Pons (tissue), 1 donor: ENCODE measurements around the gene YBEY.

ENCODE experiments used
- DNase-seq: peaks from one replicate; pipeline ENCODE4 v3.0.0-alpha.2; 2016; ENCODE audit warnings: low spot score

The YBEY gene

DNA sequence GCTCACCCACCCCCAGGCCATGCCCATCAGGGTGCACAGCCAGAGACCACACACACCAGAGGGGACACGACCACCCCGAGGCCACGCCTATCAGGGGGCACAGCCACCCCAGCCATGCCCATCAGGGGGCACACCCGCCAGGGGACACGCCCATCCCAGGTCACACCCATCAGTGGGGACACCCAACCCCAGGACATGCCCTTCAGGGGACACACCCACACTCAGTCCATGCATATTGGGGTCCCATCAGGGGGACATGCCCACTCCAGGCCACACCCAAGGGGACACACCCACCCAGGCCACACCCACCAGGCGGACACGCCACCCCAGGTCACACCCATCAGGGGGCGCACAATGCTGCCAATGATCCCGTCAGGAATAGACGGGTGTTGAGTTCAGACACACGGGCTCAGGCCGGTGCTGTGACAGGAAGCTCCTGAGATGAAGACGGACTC is 21.4 kb upstream of the YBEY start:
- DNase-seq: no peak

DNA sequence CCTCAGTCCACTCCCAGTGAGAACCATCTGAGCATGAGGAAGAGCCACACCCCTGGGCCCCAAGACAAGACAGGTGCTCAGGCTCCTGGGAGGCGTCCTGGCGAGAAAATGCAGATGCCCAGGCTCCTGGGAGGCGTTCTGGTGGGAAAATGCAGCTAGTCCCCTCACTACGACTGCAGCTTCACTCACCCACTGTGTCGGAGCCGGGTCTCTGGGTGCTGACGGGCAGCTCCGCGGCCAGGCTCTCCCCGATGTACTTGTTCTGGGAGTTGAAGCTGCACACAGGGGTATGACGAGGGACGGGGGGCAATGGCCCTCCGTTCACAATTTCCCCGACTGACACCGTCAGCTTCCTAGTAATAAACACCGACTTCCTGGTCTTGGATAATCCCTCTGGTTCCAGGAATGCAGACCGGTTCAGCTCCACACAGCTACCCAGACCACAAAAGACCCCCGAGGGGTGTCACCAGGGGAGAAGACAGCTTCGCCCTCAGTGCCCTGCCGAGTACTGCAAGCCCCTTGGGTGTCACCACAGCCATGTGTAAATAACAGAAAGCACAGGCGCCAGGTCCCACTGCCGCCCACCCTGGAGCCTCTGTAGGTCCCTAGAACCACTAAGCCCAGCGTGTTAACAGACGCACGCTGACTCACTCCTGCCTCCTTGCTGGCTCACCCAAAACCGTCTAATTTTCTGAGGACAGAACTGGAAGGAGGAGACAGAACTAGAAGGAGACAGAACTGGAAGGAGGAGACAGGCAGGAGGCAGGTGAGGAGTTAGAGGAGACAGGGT is 20.2 kb upstream of the YBEY start:
- no peak for DNase-seq

DNA sequence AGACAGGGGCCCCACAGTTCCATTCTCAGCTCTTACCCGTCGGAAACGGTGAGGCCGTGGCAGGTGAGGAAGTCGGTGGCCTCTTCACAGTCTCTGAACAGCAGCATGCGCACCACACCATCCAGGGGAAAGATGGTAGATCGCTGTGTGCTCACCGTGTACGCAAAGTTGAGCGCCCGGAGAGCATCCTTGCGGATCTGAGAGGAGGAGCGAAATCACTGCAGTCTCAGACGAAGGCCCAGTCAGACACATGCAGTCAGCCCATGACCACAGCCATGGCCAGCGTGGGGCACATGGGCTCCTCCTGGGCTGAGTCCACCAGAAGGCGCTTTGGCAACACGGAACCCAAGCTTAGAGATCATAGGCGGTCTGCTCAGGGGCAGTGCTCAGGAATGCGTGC is 19.2 kb upstream of the YBEY start:
- no peak for DNase-seq

DNA sequence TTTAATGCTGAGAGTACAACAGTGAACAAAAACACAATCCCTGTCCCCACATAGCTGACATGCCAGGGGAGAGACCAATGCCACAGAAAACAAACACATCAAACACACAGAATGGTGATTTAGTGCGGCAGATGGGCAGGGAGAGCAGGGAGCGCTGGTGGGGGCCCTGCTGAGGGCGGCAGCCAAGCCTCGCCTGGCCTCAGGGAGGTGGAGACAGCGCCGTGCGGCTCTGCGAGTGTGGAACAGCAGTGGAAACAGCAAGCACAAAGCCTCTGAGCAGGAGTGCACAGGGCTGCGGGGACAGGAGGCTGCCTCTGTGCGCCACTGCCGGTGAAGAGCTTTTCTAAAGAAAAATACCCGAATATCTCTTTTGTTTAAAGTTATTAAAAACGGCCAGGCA is 17.8 kb upstream of the YBEY start:
- no peak for DNase-seq

DNA sequence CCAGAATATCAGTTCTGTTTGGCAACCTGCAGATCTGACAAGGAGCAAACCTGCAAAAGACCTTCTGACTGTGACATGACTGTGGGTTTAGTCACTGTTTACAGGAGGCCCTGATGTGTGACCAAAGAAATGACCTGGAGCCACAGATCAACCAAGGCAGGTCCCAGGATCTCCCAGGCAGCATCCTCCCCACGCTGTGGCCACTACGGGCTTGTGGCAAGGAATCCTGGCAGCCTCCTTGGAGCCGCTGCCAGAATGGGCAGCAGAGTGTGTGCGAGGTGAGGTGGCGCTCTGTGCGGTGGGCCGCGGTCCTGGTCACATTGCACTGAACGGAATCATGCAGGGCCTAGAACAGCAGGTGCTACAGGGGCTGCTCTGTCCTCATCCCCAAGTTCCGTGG is 16.7 kb upstream of the YBEY start:
- DNase-seq: no peak

DNA sequence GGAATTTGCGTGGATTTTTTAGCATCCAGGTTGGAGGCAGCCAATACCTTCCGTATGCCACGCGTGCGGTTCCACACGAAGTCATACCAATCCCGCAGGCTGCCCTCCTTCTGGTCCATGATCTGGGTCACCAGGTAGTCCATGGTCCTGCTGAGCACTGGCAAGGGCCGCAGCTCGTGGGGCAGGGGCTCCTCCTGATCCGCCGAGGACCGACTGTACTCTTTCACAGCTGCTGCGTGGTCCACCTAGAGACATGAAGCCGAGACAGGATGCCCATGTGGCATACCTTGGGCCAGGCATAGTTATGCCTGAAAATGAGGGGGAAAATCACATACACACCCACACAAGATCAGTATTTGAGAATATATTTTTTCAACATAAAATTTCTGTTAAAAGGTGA is 12.8 kb upstream of the YBEY start:
- DNase-seq: no peak

DNA sequence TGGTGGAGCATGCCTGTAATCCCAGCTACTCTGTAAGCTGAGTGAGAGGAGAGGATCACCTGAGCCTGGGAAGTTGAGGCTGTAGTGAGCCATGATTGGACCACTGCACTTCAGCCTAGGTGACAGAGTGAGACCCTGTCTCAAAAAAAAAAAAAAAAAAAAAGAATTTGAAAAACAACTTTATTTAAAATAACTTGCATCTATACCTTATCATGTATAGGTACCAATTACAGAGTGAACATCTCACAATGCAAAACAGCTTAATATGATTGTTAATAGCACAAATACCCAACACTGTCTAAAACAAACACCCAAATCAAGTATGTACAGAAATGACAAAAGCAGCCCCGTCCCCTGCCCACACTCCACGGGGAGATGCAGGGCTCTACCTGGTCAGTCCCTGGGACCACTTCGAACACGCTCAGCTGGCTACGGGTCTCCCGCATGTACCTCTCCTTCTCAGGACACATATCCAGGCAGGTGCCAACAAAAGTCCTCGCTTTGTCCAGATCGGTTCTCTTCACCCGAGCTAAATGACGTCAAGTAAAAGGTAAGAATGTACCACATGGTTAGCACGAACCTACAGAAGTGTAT is 11.2 kb upstream of the YBEY start:
- DNase-seq: no peak

DNA sequence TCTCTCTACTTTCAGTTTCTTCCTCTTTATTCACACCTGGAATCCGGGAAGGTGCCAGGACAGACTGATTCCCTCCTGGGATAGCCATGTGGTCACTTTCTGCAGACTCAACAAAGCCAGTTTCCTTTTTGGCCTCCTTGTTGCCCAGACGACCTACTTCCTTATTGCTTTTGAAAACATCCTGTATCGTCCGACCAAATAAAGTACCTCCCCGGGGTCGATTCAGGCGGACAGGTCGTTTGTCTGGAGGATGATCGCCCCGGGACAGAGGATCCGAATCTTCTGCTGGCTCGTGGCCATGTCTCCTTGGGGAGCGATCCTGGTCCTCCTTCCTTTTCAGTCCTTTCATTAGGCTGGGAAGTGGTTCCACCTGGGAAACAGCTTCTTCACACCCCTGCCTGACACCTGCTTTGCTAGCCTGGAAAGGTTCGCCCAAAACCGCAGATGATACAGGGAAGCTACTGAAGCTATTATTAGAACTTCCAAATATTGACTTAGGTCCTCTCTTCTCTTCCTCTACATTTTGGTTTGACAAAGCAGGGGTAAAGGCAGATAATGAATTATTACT is 2.0 kb upstream of the YBEY start:
- DNase-seq: peak; percentile 38

DNA sequence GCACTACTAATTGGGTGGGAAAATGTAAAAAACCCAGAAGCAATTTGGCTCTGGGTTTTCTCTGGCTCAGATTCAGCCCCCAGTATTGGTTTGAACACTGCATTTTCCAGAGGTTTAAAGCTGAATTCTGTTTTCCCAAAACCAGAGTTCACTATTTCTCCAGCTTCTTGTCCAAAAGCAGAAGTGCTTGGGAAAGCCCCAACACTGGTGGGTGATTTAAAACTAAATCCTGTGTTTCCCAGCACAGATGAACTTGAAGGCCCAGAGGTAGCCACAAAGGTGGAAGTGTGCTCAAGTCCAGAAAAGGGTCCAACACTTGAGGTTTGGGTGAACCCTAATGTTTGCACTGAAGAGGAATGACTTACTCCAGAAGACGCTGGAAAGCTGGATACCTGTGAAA is 1.4 kb upstream of the YBEY start:
- DNase-seq: no peak

DNA sequence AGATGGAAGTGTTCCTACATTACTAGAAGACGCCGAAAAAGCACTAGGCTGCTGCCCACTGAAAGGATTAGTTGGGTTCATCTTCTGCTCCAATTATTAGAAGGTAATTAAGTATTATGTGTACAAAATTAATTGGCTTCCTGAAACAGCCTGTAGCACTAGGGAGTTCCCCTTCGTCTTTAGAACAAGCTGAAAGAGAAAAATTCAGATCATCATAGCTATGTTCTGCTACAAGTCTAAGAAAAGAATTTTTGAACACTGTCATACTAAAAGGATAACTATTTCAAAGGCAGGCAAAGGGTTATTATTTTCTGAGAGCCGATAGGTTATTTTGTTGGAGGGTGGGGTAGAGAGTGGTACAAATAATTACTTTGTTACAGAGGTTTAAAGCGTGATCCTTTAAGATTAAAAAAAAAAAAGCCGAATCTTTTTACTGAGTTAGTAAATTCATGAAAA is 908 bp upstream of the YBEY start, which contains the start of gene MCM3AP:
Gene MCM3AP (minus strand): TSS at position 406 of the 456 bp plus-strand sequence. CDS start 325 bp downstream, at position 81.
- no peak for DNase-seq

DNA sequence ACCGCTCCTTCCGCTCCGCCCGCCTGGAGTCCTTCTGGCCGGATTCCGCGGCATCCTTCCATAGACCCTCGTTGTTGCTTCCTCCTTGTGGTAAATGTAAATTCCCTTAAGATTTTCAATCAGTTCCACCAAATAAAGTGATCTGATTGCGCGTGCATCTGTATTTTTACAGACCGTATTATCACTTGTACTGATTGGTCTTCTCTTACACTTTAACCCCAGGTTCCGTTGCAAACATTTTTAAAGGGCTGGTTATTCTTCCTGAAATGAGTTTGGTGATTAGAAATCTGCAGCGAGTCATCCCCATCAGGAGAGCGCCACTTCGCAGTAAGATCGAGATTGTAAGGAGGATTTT is 483 bp downstream of the YBEY start:
- peak; percentile 42 for DNase-seq

DNA sequence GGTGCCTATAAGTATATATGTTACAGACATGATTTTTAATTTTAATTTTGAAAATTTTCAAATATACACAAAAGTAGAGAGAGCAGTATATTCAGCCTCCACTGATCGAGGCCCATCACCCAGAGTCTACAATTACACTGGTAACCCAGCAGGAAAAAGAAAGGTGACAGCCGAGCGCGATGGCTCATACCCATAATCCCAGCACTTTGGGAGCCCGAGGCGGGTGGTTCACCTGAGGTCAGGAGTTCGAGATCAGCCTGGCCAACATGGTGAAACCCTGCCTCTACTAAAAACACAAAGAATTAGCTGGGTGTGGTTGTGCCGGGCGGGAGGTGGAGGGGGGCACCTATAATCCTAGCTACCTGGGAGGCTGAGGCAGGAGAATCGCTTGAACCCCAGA is 1.4 kb downstream of the YBEY start:
- no peak for DNase-seq

DNA sequence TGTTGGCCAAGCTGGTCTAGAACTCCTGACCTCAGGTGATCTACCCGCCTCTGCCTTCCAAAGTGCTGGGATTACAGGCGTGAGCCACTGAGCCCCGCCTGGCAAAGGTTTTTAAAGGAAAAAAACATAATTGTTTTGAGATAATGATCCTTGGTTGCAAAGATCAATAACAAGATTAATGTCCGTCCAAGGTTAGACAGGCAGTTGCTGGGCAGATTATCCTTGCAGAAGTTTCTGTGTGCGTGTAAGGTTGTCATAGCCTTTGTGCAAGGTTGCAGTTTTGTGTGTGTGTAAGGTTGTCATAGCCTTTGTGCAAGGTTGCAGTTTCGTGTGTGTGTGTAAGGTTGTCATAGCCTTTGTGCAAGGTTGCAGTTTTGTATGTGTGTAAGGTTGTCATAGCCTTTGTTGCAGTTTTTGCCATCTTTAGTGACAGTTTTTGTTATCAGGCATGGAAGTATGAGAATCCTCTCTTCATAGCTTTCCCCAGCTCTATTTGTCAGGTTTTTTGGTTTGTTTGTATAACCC is 3.6 kb downstream of the YBEY start:
- DNase-seq: no peak

DNA sequence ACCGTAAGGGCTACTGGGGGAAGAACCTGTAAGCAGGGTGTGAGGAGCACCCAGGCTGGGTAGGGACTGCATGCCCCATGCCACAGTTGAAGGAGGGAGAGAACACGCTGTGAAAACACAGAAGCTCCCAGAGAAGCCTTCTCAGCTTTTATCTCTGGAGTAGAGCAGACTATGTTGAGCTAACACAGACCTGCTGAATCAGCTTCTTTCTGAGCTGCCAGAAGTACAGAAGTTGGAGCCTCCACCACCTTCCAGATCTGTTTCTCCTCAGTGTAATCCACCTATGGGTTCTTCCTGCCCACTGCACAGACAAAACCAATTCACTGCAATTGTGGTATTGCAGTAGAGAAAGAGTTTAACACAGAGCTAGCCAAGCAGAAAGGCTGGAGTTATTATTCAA is 5.4 kb downstream of the YBEY start:
- DNase-seq: no peak

DNA sequence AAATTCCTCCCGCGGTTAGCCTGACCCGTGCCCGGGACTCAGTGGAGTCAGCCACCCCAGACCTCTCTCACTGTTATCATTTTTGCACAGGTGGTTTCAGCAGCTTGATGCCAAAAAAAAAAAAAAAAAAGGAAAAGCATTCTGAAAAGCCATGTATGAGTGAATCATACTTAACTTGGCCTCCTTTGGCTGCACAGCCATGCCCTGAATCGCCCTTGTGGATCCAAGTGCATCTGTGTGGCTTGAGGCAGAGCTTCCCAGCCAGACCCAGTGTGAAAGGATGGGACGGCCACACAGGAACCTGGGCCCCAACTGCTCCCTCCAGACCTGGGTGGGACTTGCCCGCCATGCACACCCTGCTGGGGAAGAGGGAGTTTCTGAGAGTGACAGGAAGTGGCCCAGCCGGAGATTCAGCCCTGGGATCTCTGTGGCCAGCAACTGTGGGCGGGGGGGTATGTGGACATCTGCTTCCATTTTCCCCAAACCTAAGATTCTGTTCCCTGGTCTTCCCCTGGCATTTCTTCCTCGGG is 8.6 kb downstream of the YBEY start:
- DNase-seq: no peak

DNA sequence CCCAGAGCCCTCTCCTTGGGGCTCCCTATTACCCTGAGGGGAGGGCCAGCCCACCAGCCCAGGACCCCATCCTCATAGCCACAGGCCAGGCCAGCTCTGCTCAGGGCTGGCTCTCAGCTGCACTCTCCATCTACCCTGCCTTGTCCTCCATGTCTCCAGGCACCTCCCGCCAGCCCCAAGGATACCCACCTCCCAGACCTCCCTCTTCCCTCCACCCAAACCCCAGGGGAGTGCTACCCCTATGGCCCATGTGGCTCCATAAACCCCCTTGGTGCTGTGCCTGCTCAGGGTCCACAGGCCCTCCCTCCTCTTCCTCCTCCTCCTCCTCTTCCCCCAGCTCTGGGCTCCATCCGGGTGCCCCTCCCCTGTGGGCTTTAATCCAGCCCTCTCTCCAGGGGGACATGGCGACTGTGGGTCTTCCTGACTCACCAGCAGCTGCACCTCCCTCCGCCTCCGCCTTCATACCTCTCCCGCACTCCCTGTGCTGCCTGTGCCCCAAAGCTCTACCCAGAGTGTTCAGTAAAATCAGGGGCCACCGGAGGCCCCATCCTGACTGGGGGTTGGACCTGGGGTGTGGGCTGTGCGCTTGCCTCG is 9.1 kb downstream of the YBEY start:
- no peak for DNase-seq

DNA sequence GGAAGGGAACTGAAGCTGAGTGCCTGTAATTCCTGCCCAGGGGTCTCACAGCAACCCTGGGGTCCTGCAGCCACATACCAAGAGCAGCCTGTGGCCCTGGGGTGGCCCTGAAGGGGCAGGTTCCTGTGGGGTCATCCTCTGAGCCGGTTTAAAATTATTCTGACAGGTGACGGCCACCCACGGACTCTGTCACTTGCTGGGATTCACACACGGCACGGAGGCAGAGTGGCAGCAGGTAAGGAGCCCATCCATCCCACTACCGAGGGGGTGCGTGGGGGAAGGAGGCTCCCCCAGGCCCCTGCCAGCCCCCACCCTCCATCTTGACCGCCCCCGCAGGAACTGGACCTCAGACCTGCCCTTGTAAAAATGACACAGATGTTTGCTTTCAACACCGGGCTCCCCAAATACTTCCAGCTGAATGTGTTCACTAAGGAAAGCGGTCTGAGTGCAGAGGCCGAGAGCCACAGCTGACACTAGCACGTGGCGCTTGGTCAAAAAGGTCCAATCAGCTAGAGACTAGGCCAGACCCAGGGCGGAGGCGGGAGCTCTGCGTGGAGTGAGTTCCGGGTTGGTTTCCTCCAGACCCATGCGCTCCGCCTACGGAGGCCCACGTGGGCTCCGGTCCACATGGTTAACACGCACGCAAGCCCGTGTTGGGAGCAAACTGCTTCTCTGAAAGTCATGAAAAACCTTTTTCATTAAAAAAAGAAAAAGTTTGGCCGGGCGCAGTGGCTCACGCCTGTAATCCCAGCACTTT is 10.0 kb downstream of the YBEY start:
- DNase-seq: peak; percentile 61

DNA sequence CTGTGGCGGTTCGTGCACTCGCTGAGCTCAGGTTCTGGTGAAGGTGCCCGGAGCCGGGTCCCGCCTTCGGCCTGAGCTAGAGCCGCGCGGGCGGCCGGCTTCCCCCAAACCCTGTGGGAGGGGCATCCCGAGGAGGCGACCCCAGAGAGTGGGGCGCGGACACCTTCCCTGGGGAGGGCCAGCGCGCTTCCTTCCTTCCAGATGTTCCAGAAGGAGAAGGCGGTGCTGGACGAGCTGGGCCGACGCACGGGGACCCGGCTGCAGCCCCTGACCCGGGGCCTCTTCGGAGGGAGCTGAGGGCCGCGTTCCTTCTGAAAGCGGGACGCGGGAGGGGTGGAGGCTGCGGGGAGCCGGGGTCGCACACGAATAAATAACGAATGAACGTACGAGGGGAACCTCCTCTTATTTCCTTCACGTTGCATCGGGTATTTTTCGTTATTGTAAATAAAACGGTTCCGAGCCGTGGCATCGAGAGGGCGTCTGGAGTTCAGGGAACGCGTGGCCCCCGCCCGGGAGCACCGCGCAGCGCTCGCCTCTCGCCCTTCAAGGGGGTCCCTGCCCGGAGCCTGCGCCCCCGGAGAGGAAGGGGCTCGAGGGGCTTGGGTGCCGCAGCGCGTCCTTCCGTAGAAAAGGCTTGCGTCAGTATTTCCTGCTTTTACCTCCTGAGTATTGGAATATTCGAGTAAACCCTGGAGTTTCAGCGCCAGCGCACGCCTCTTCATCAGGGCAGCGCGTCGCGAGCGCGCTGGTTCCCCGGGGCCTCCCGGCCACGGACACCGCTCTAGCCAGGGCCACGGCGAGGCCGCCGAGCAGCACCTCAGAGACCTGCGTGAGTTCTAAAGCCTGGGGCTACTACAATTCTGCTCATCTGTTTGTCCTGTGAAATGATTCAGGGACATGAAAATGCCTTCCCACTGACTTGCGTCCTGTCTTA is 11.5 kb downstream of the YBEY start:
- DNase-seq: no peak

DNA sequence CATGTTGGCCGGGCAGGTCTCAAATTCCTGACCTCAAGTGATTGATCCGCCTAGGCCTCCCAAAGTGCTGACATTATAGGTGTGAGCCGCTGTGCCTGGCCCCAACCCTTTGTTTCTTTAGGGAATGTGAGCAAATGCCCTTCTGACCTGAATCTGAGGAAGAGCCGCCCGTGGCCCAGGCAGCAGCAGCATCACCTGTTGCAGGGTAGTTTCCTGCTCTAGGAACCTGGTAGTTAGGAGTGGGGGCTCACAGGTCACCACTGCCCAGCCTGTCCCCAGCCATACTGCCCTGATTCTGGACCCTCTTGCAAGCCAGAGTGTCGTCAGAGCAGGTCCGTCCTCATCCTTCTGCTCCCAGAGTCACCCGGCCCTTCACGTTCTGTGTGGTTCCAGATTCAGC is 13.0 kb downstream of the YBEY start:
- no peak for DNase-seq

DNA sequence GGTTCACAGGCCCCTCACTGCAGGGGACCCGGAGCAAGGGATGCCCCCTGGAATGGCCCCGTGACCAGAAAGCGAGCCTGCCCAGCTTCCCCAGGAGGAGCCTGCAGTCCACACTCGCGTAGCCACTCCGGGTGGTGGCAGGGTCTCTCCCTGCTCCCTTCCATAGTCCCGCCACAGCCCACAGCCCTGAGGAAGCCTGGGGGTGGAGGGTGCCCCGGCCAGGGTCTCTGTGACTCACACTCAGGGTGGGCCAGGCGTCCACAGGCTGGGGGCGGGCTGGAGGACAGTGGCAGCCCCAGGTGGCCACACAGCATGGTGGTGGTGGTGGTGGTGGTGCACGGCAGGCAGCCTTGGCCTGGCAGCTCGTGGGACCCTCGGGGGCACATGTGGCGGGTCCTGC is 15.6 kb downstream of the YBEY start:
- DNase-seq: no peak

DNA sequence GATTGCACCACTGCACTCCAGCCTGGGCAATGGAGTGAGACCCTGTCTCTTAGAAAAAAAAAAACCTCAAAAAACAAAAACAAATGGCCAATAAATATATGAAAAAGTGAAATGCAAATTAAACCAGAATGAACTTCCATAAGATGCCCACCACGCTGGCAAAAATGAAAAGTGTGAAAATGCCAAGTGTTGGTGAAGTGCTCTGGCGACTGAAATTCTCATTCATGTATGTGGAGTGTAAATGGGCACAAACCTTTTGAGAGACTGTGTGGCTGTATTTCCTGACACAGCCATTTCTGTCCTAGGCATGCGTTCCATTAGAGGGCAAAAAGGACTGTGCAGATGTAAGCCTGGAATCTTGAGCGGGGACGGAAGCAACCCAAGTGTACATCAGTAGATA is 18.3 kb downstream of the YBEY start:
- DNase-seq: no peak
